H1 (cell line): ENCODE measurements around the gene UMAD1. TPM values are rescaled to one million over a fixed set of nuclear protein-coding genes. Genes with fewer than 3 reads are reported as not detected.

ENCODE experiments used
- BACH1 ChIP-seq: IDR thresholded peaks from 2 replicates; pipeline ENCODE4 v1.6.1; 2012; ENCODE audit warnings: low read length, improper control_type of control experiment
- GABPA ChIP-seq: IDR thresholded peaks from 2 replicates; pipeline ENCODE4 v1.6.1; 2011; ENCODE audit warnings: mild to moderate bottlenecking, low read length, moderate library complexity, borderline replicate concordance; ENCODE audit not compliant: insufficient read depth
- GTF2F1 ChIP-seq: IDR thresholded peaks from 2 replicates; pipeline ENCODE4 v1.6.1; 2012; ENCODE audit warnings: low read depth, low read length, improper control_type of control experiment, borderline replicate concordance
- MAFK ChIP-seq: IDR thresholded peaks from 2 replicates; pipeline ENCODE4 v1.6.1; 2012; ENCODE audit warnings: low read depth, mild to moderate bottlenecking, improper control_type of control experiment, low read length
- POLR2AphosphoS5 ChIP-seq: IDR thresholded peaks from 2 replicates; pipeline ENCODE4 v1.6.1; 2011; ENCODE audit warnings: low read depth, low read length
- SAP30 ChIP-seq: fragments of 300-600 bp; sonication (generic); IDR thresholded peaks from 2 replicates; pipeline ENCODE4 v1.7.1; 2012; ENCODE audit warnings: low read length, moderate library complexity, mild to moderate bottlenecking, inconsistent platforms; ENCODE audit not compliant: insufficient read depth, insufficient replicate concordance
- SIN3A ChIP-seq, 2 experiments: IDR thresholded peaks in 1 of 2; conservative IDR thresholded peaks in 1 of 2; 2 replicates each; pipeline ENCODE4 v1.6.1; 2011 to 2012; ENCODE audit warnings: low read length in 2 of 2, improper control_type of control experiment in 1 of 2, low read depth in 1 of 2, mild to moderate bottlenecking in 1 of 2
- polyA plus RNA-seq, 7 experiments: library from polyadenylated mRNA; depleted of rRNA in 3 of 7; stranded (reverse) in 5 of 7; unstranded in 2 of 7; fragments of >200 nt in 5 of 7; fragments of 200-250 nt in 2 of 7; gene quantifications; 1 replicate in 5 of 7; 2 replicates in 1 of 7; 4 replicates in 1 of 7; pipeline versions ENCODE4 v1.2.1 to v1.2.3, GENCODE V29; 2011 to 2013; ENCODE audit warnings: missing spikeins in 2 of 7, mixed read lengths in 2 of 7
- total RNA-seq: library from RNA; stranded (reverse); fragmentation: NEBNext Ultra II Directional; extraction: Animal tissue kit (Norgen Biotek cat#: 25700); gene quantifications from 2 replicates; pipeline ENCODE4 v1.2.1, GENCODE V29; 2021

The UMAD1 gene
- total and polyA plus RNA-seq, 2 of the 8 experiments (the other 6 are each of a cell fraction or from before 2014, with no cell fraction given), result 10.4 to 12.3 TPM

DNA sequence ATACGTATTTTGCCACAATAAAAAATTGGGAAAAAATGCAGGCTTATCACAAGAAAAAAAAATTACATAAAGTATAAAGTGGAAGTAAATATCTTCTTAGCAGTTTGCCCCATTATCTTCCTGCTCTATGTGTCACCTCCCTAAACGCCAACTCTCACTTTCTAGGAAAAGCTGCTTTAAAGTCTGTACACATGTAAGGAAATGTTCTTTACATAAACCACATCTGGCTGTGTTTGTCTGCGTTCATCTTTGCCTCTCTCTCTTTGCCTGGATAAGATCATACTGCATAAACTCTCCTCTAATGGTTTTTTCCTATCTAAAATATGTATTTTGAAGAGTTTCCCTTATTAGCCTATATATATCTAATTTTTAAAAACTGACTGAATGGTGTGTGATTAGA lies 23.0 kb upstream of the UMAD1 start (continued):
- no peak for TF ChIP-seq SIN3A (conservative IDR thresholded peaks at IDR 0.05 in 1 of 2, IDR thresholded peaks at IDR 0.05 in 1 of 2; ENCODE audit: low read depth in 1 of 2, low read length in 2 of 2)
- no peak for TF ChIP-seq BACH1
- TF ChIP-seq GTF2F1, result no peak
- TF ChIP-seq GABPA, result no peak
- TF ChIP-seq POLR2AphosphoS5, result no peak
- no peak for TF ChIP-seq SAP30
- TF ChIP-seq MAFK, result no peak
